Skeletal muscle satellite cell (primary cell): ENCODE results near the gene SFMBT1.

Experiments
- H3K27me3 ChIP-seq: 2 replicates; pipeline ENCODE4 v1.7.0; 2013; ENCODE audit warnings: low read length; ENCODE audit not compliant: control insufficient read depth, insufficient read depth
- H3K36me3 ChIP-seq: 2 replicates; pipeline ENCODE4 v1.7.0; 2013; ENCODE audit warnings: mild to moderate bottlenecking, control low read depth, low read length; ENCODE audit not compliant: insufficient read depth
- H3K4me1 ChIP-seq: 2 replicates; pipeline ENCODE4 v1.7.0; 2013; ENCODE audit warnings: low read length; ENCODE audit not compliant: control insufficient read depth, insufficient read depth
- H3K4me2 ChIP-seq: 2 replicates; pipeline ENCODE4 v1.7.0; 2013; ENCODE audit warnings: mild to moderate bottlenecking, low read length
- H3K4me3 ChIP-seq: 2 replicates; pipeline ENCODE4 v1.7.0; 2013; ENCODE audit warnings: low read length
- H3K9ac ChIP-seq: 2 replicates; pipeline ENCODE4 v1.7.0; 2013; ENCODE audit warnings: mild to moderate bottlenecking, low read depth, low read length, moderate library complexity
- H3K9me3 ChIP-seq: replicated peaks from 2 replicates; pipeline ENCODE4 v1.7.0; 2013; ENCODE audit warnings: mild to moderate bottlenecking, control low read depth, low read length

Gene SFMBT1

GRCh38 chr3:52874160-52874701 lies 171.6 kb downstream of the SFMBT1 start:
- Histone ChIP-seq H3K4me1 (peaks cover 11% of the 10 kb centered on the region), H3K9ac (no peak overlapping the region), H3K4me3 (no peak overlapping the region), H3K27me3 (no peaks in the 10 kb centered on the region), H3K36me3 (no peaks in the 10 kb centered on the region), H3K9me3 (no peaks in the 10 kb centered on the region), H3K4me2 (peak overlapping the region; percentile 0)

GRCh38 chr3:52873433-52874159 lies 172.3 kb downstream of the SFMBT1 start:
- Histone ChIP-seq H3K9ac (no peak overlapping the region), H3K4me2 (peak overlapping the region; percentile 8), H3K4me3 (no peak overlapping the region), H3K36me3 (no peaks in the 10 kb centered on the region), H3K9me3 (no peaks in the 10 kb centered on the region), H3K4me1 (peaks cover 11% of the 10 kb centered on the region), H3K27me3 (no peaks in the 10 kb centered on the region)

DNA sequence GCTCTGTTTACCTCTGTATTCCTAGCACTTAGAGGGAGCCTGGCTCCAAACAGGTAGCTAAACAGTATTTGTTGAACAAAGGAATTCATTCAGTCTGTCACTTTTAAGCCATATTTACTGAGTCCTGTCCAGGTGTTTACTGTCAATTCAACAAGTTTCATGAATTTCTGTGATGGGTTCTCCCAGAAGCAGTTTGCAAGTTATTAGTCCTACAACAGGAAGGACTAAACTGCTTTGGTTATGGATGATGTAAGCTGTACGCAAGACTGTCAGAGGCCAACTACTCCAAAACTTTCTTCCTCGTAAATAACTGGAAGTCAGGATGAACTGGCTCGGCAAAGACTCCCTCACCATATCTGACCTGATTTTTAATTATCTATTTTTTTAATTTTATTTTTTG lies 173.6 kb downstream of the SFMBT1 start:
- Histone ChIP-seq H3K9ac (no peak overlapping the region), H3K9me3 (no peaks in the 10 kb centered on the region), H3K4me2 (no peak overlapping the region), H3K36me3 (no peaks in the 10 kb centered on the region), H3K4me1 (peaks cover 11% of the 10 kb centered on the region), H3K27me3 (no peaks in the 10 kb centered on the region), H3K4me3 (no peak overlapping the region)

DNA sequence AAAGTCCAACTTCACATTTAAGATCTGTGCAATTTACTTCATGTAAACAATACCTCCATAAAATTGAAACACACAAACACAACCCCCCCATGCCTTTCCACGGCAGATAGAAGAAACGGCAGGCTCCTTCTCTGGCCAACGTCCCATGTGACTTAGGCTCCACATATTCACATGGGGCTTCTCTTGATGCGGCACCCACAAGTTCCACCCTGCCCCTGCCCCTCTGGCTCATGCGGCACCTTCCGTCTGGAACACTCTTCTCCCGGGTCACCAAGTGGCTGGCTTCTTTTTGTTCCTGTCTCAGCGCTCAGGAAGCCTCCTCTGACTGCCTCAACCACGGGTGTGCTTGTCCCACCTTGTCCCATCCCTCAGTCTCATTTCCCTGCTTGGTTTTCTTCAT lies 174.1 kb downstream of the SFMBT1 start:
- H3K4me2 ChIP-seq = no peak overlapping the region
- H3K36me3 ChIP-seq = no peaks in the 10 kb centered on the region
- H3K27me3 ChIP-seq = no peaks in the 10 kb centered on the region
- no peak overlapping the region for H3K4me3 ChIP-seq
- H3K9me3 ChIP-seq = no peaks in the 10 kb centered on the region
- no peak overlapping the region for H3K9ac ChIP-seq
- H3K4me1 ChIP-seq = peaks cover 11% of the 10 kb centered on the region

- Histone ChIP-seq H3K4me2 (no peak overlapping the region), H3K4me1 (peaks cover 11% of the 10 kb centered on the region), H3K9ac (no peak overlapping the region), H3K4me3 (no peak overlapping the region), H3K36me3 (no peaks in the 10 kb centered on the region), H3K27me3 (no peaks in the 10 kb centered on the region), H3K9me3 (no peaks in the 10 kb centered on the region)
Observed at GRCh38 chr3:52870471-52870870, 175.4 kb downstream of the SFMBT1 start.

GRCh38 chr3:52866427-52866826 lies 179.4 kb downstream of the SFMBT1 start:
- Histone ChIP-seq H3K9ac (no peak overlapping the region), H3K4me3 (no peak overlapping the region), H3K9me3 (no peaks in the 10 kb centered on the region), H3K4me2 (no peak overlapping the region), H3K4me1 (no peaks in the 10 kb centered on the region), H3K27me3 (no peaks in the 10 kb centered on the region), H3K36me3 (no peaks in the 10 kb centered on the region)

DNA sequence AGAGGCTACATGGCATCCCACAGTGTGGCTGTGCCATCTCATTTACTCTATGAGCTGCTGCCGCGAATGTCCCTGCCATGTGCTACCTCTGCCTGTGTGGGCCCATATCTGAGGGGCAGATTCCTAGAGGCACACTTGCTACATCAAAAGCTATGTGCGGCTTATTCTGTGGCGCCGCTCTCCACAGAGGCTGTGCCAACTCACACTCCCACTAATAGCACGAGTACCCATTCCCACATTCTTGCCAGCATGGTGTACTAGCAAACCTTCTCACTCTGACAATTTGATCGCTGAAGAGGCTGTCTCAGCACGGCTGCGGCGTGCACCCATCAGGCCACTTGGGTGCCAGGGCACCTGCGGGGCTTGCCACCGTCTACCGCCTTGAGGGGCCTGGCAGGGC lies 179.9 kb downstream of the SFMBT1 start:
- no peak overlapping the region for H3K4me3 ChIP-seq

GRCh38 chr3:52860424-52860768 lies 185.5 kb downstream of the SFMBT1 start:
- no peaks in the 10 kb centered on the region for H3K9me3 ChIP-seq
- H3K4me1 ChIP-seq = no peaks in the 10 kb centered on the region
- no peak overlapping the region for H3K9ac ChIP-seq
- H3K4me3 ChIP-seq = no peak overlapping the region
- no peaks in the 10 kb centered on the region for H3K36me3 ChIP-seq
- no peak overlapping the region for H3K4me2 ChIP-seq
- H3K27me3 ChIP-seq = no peaks in the 10 kb centered on the region

More for the DNA sequence above, 179.9 kb downstream of the SFMBT1 start:
- Histone ChIP-seq H3K36me3 (no peaks in the 10 kb centered on the region), H3K4me1 (no peaks in the 10 kb centered on the region), H3K9me3 (no peaks in the 10 kb centered on the region), H3K27me3 (no peaks in the 10 kb centered on the region), H3K9ac (no peak overlapping the region), H3K4me2 (no peak overlapping the region)

DNA sequence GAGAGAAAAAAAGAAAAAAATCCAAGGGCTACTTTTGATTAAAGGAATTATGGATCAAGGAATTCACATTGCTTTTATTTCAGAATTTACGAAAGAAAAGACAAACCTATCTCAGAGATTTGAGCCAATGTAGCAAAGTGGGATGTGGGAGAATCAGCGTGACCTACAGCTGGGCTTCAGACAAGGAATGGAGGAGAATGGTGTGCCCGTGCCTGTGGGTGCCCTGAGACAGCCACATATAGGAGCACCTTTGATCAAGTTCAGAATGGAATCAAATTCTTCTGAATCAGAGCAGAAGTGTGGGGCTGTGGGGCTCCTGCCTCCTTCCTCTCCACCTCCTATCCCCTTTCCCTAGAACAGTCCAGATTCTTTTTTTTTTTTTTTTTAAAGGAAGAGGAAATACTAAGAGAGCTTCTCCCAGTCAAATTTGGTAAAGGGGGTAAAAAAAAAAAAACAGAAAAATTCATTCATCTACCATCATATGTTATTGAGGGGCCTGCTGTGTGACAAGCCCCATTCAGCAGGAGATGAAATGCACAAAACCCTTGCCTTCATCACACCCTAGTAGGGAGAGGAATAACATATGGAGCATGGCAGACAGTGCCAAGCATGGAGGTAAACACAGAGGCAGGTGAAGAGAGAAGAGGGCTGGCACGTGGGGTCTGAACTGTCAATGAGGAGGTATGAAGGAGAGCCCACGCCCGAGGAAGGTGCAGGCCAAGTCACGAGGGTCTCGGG lies 186.0 kb downstream of the SFMBT1 start:
- Histone ChIP-seq H3K4me3 (no peak overlapping the region), H3K9ac (no peak overlapping the region), H3K27me3 (no peaks in the 10 kb centered on the region), H3K4me2 (no peak overlapping the region), H3K9me3 (no peaks in the 10 kb centered on the region), H3K4me1 (no peaks in the 10 kb centered on the region), H3K36me3 (no peaks in the 10 kb centered on the region)

DNA sequence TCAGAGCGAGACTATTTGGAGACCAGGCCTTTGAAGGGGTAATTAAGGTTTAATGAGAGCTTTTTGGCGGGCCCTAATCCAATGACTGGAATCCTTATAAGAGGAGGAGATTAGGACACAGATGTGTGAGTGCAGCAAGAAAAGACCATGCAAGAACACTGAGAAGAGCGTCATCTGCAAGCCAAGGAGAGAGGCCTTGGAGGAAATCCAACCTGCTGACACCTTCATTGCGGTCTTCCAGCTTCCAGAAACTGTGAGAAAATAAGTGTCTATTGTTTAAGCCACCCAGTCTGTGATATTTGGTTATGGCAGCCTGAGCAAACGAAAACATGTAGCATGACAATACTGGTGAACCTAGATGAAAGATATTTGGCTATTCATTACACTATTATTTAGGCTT lies 188.0 kb downstream of the SFMBT1 start:
- no peaks in the 10 kb centered on the region for H3K9me3 ChIP-seq
- no peak overlapping the region for H3K4me3 ChIP-seq
- no peak overlapping the region for H3K9ac ChIP-seq
- no peak overlapping the region for H3K4me2 ChIP-seq
- H3K36me3 ChIP-seq = no peaks in the 10 kb centered on the region
- no peaks in the 10 kb centered on the region for H3K27me3 ChIP-seq
- H3K4me1 ChIP-seq = no peaks in the 10 kb centered on the region

DNA sequence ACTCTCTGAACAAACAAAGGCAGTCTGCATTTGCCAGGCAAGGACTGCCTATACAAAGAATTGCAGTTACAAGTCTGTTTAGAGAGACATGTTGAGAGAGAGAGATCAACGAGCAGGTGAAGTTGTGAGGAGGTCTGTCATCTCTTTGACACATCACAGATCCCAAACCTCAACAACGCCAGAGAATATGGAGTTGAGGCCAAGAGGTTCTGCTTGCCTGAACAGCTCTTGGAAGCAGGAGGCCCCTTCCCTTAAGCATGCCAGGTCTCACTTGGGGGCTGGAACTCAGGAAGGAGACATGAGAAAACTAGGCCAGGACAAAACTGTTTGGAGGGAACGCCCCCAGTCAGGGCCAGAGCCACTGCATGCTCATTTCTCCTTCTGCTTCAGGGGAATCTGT lies 188.7 kb downstream of the SFMBT1 start:
- H3K27me3 ChIP-seq = no peaks in the 10 kb centered on the region
- no peaks in the 10 kb centered on the region for H3K36me3 ChIP-seq
- no peak overlapping the region for H3K9ac ChIP-seq
- H3K9me3 ChIP-seq = no peaks in the 10 kb centered on the region
- H3K4me1 ChIP-seq = no peaks in the 10 kb centered on the region
- no peak overlapping the region for H3K4me3 ChIP-seq
- H3K4me2 ChIP-seq = no peak overlapping the region

GRCh38 chr3:52856666-52857065 lies 189.2 kb downstream of the SFMBT1 start:
- H3K4me3 ChIP-seq = no peak overlapping the region
- no peaks in the 10 kb centered on the region for H3K27me3 ChIP-seq
- no peaks in the 10 kb centered on the region for H3K4me1 ChIP-seq
- H3K9ac ChIP-seq = no peak overlapping the region
- no peaks in the 10 kb centered on the region for H3K9me3 ChIP-seq
- no peak overlapping the region for H3K4me2 ChIP-seq
- peaks cover 4% of the 10 kb centered on the region for H3K36me3 ChIP-seq
